ENCODE measurements around the gene ADCY1.

ADCY1 gene

GRCh38 chr7:45677311-45677900, 103.2 kb downstream of the ADCY1 start:
- TF ChIP-seq CTCF (IDR thresholded peaks at IDR 0.05; ENCODE audit: borderline replicate concordance, control extremely low read depth, extremely low read depth, insufficient read depth, missing control alignments) = no peak
- in situ Hi-C loops (cut with MboI; ENCODE audit: low sequenced_read_pairs, unreplicated experiment) = no loop called here
- DNase-seq (ENCODE audit: low spot score) = no peak

- in situ Hi-C loops (cut with MboI; ENCODE audit: low sequenced_read_pairs, unreplicated experiment) = no loop called here
- TF ChIP-seq CTCF (IDR thresholded peaks at IDR 0.05; ENCODE audit: borderline replicate concordance, control extremely low read depth, extremely low read depth, insufficient read depth, missing control alignments) = no peak
- DNase-seq (ENCODE audit: low spot score) = no peak
These were observed 105.3 kb downstream of the ADCY1 start for GRCh38 chr7:45679516-45679915.

- no peak for TF ChIP-seq CTCF (IDR thresholded peaks at IDR 0.05; ENCODE audit: borderline replicate concordance, control extremely low read depth, extremely low read depth, insufficient read depth, missing control alignments)
- no peak for DNase-seq (ENCODE audit: low spot score)
- in situ Hi-C loops (cut with MboI; ENCODE audit: low sequenced_read_pairs, unreplicated experiment) = no loop called here
These were observed 106.6 kb downstream of the ADCY1 start for GRCh38 chr7:45680776-45681175.

- TF ChIP-seq CTCF (IDR thresholded peaks at IDR 0.05; ENCODE audit: borderline replicate concordance, control extremely low read depth, extremely low read depth, insufficient read depth, missing control alignments) = no peak
These were observed 107.6 kb downstream of the ADCY1 start for GRCh38 chr7:45681596-45682357.

GRCh38 chr7:45682358-45682735, 108.2 kb downstream of the ADCY1 start:
- DNase-seq (ENCODE audit: low spot score) = no peak
- in situ Hi-C loops (cut with MboI; ENCODE audit: low sequenced_read_pairs, unreplicated experiment) = no loop called here
- TF ChIP-seq CTCF (IDR thresholded peaks at IDR 0.05; ENCODE audit: borderline replicate concordance, control extremely low read depth, extremely low read depth, insufficient read depth, missing control alignments) = no peak

More at GRCh38 chr7:45681596-45682357, 107.6 kb downstream of the ADCY1 start:
- in situ Hi-C loops (cut with MboI; ENCODE audit: low sequenced_read_pairs, unreplicated experiment) = no loop called here
- DNase-seq (ENCODE audit: low spot score) = no peak

GRCh38 chr7:45682836-45683555, 108.8 kb downstream of the ADCY1 start:
- in situ Hi-C loops (cut with MboI; ENCODE audit: low sequenced_read_pairs, unreplicated experiment) = no loop called here
- DNase-seq (ENCODE audit: low spot score) = no peak
- no peak for TF ChIP-seq CTCF (IDR thresholded peaks at IDR 0.05; ENCODE audit: borderline replicate concordance, control extremely low read depth, extremely low read depth, insufficient read depth, missing control alignments)
